Epithelial cell of umbilical artery (primary cell): ENCODE results near the gene ZNF766. TPM values are rescaled to one million over a fixed set of nuclear protein-coding genes. Genes with fewer than 3 reads are reported as not detected.

Experiments used
- total RNA-seq: library from RNA; depleted of rRNA; stranded (reverse); fragments of >200 nt; gene quantifications from 2 replicates; pipeline ENCODE4 v1.2.3, GENCODE V29; 2014

The ZNF766 gene
- 9.4 and 9.9 TPM in 2 replicates for total RNA-seq

DNA sequence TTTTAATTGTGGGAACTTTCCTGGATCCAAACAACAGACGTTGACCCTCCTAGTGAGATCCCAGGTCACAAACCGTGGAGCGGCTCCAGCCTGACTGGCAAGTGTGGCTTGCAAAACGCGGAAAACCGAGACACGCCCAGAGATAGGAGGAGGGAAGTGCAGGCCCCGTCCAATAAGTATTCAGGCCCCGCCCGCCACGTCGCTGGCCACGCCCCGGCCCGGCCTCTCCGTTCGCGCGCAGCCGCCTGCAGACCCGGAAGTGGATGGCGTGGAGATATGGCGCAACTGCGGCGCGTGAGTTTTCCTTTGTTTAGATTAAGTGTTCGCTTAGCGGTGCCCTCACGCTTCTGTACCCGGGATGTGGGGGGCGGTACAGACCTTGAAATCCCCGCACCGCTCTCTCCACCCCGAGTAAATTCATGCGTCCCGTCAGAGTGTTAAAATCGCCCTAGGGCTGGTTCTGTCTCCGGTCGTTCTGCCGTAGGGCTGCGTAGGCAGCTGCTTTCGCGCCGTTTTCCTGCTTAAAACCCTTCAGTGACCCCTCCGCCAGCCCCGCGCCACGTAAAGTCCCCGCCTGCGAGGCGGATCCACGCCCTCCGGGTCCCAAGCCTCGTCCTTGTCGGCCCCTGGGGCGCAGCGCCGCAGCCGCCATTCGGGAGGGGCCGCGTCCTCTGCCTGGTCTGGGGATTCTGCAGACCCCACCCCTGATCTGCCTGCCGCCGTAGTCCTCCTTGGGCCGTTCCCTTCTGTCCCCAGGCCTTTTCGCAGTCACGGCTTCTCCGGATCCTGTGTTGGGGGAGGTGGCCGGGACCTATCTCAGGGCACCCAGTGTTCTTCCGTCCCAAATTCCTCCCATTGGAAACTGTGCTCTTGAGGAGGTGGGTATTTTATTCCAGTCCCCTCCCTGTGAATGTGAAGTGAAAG, at the start of gene ZNF766:
ZNF766 (plus strand) TSS at position 250 of the 924 bp plus-strand sequence; CDS start at position 277, 27 bp downstream.

DNA sequence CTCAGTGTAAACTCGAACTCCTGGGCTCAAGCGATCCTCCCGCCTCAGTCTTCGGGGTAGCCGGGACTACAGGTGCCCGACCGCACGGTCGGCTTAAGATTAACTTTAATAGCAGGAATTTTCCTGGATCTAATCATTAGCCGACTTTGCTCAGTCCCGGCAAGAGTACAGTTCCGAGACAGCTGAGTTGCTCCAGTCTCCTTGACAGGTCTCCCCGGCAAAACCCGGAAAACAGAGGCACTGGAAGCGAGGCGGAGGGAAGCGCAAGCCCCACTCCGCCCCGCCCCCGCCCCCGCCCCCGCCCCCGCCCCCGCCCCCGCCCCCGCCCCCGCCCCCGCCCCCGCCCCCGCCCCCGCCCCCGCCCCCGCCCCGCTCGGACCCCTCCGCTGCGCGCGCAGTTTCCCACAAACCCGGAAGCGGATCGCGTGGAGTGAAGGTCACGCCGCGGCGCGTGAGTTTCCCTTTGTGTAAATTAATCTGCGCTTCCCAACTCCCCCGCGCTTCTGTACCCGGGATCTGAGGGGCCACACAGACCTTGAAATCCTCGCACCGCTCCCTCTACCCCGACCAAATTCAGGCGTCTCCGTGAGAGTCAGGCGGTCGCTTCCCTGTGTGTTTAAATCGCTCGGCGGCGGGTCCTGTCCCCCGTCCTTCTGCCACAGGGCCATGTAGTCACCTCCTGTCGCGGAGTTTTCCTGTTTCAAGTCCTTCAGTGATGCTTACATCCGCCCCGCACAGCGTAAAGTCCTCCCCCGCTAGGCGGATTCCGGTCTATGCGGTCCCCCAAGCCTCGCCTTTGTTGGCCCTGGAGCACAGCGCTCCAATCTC, 27.6 kb downstream of the ZNF766 start, which contains the start of gene ZNF480:
ZNF480 (plus strand) TSS at position 397 of the 828 bp plus-strand sequence. CDS start 3,244 bp downstream, outside the sequence.

DNA sequence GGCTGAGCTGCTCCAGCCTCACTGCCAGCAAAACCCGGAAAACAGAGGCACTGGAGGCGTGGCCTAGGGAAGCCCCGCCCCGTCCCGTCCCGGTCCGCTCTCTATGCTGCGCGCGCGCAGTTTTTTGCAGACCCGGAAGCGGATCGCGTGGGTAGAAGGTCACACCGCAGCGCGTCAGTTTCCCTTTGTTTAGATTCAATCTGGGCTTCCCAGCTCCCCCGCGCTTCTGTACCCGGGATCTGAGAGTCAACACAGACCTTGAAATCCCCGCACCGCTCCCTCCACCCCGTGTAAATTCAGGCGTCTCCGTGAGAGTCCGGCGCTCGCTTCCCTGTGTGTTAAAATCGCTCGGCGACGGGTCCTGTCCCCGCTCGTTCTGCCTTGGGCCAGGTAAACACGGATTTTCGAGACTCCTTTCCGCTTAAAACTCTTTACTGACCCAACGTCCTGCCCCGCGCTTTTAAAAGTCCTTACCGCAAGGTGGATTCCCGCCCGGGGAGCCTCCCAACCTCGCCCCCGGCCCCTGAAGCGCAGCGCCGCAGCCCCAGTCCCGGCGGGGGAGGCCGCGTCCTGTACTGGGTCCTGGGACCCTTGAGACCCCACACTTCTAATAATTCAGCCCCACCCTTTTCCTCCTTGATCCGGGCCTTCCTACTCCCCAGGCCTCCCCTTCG, 66.9 kb downstream of the ZNF766 start, which contains the start of gene ZNF610:
ZNF610 (plus strand) TSS at position 127 of the 674 bp plus-strand sequence. CDS start 12,930 bp downstream, outside the sequence.

Other genes starting within 250 kb of the ZNF766 start
- gene ZNF614, start 241.2 kb upstream of the ZNF766 start, total RNA-seq: 11.1 and 11.4 TPM in 2 replicates
- gene ZNF432, start 220.7 kb upstream of the ZNF766 start, total RNA-seq: 5.5 and 8.2 TPM in 2 replicates
- 11.7 and 17.9 TPM in 2 replicates for gene ZNF841, start 173.8 kb upstream of the ZNF766 start, total RNA-seq
- 5.2 and 11.2 TPM in 2 replicates for gene ZNF616, start 129.6 kb upstream of the ZNF766 start, total RNA-seq
- gene ZNF836, start 98.0 kb upstream of the ZNF766 start, total RNA-seq: 3.5 and 3.6 TPM in 2 replicates
- 84.8 and 90.0 TPM in 2 replicates for gene PPP2R1A, start 79.5 kb upstream of the ZNF766 start, total RNA-seq
- gene ZNF480, start 27.6 kb downstream of the ZNF766 start, total RNA-seq: 3.5 and 3.9 TPM in 2 replicates
- gene ZNF610, start 66.7 kb downstream of the ZNF766 start, total RNA-seq: 0.97 and 1.4 TPM in 2 replicates
- 12.3 and 17.5 TPM in 2 replicates for gene ZNF880, start 100.3 kb downstream of the ZNF766 start, total RNA-seq
- gene ZNF528, start 128.3 kb downstream of the ZNF766 start, total RNA-seq: 6.2 and 8.2 TPM in 2 replicates
- gene ZNF534, start 159.6 kb downstream of the ZNF766 start, total RNA-seq: not detected in 2 replicates
- gene ZNF578, start 184.0 kb downstream of the ZNF766 start, total RNA-seq: 0.30 and 1.6 TPM in 2 replicates